NCI-H1105 (cell line): ENCODE data around the gene RAC3.

Source experiments
- DNase-seq: peaks from one replicate; lab custom pipeline; 2025; lab: John Stamatoyannopoulos, UW

Gene RAC3

DNA sequence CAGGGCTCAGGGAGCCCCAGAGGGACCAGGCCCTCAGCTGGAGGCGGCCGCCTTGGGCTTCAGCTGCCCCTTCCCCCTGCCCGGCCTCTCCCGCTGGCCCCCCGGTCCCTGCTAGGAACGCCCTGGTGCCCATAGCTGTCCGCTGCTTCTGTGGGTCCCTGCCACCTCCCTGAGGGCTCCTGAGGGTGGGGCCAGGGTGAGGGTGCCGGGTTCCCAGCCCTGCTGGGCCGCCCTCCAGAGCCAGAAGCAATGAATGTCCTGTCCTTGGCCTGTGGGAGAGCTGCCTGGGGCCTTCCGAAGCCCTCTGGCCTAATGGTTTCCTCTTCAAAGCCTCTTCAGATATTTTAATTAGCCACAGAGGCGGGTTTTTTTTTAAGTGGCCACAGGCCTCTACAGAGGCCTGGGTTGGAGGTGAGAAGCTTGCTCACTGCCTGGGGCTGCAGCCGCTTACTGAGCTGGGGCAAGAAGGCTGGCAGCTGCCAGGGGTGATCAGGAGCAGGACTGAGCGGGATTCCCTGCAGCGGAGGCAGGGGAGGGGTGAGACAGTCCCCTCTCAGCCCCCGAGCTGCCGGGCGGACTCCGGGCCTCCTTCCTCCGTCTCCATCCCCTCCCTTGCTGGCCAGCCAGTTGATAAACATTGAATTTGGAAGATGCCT is 18.7 kb upstream of the RAC3 start:
- DNase-seq = no peak

DNA sequence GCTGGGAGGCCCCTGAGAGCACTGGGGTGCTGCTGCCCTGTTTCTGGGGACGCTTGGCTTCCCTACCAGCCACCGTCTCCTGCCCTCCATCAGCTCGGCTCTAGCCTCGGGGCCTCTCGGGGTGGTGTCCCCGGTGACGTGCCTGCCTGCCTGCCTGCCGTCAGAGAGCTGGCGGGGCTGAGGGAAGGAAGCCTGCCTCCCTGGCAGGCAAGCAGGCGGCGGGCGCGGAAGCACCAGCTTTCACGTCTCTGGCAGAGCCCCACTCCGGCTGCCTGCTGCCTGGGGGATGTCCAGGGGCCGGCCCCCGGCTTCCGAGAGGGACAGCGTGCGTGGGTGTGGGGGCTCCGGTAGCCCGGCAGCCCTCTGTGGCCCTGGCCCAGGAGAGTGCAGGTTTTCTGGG is 18.1 kb upstream of the RAC3 start:
- DNase-seq = no peak

DNA sequence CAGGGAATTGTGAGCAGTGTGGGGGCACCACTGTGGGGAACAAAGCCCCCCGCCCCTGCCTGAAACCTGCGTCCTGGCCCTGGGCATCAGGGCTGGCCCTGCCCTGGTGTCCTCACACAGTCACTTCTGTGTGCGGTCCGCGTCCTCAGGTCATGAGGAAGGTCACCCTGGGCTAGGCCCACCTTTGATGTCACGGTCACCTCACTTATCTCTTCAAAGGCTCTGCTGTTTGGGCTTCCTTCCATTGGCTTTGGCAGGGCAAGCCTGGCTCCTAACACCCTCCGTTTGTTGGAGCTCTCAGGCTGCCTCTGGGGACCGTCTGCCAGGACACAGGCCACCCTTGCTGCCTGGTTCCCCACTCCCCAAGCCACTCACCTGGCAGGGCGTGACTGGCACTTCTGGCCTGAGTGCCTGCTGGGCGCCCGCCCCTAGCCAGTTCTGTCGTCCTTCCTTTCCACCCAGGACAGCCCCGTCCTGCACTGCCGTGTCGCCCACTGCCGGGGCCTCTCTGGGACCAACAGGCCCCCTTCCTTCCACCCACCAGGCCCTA is 17.6 kb upstream of the RAC3 start:
- DNase-seq = no peak

DNA sequence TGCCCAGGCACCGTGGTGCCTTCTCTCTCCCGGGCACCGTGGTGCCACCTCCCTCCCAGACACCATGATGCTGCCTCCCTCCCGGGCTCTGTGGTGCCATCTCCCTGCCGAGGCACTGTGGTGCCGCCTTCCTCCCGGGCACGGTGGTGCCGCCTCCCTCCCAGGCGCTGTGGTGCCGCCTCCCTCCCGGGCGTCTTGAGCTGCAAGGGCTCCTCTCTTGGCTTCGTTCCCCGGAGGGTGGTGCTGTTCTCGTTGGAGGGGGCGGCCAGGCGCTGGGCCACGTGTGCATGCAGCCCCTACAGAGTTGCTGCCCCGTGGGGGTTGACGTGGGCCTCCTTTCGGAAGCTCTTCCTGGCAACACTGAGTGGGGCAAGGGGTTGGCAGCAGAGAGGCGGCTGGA is 17.0 kb upstream of the RAC3 start:
- no peak for DNase-seq

DNA sequence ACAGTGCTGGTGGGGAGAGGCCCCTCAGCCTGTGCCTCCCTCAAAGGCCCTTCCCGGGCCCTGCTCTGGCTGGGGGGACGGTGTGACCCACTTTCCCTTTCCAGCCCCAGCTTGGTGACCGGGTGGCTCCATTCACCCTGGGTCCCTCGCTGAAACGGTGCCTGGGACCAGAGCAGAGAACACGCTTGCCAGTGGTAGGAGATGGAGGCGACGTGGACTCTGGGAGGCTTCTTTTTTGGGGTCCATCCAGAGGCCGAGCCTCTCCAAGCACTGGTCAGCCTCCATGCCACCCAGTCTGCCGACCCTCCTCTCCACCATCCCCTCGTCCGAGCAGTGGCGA is 16.5 kb upstream of the RAC3 start:
- DNase-seq = no peak

DNA sequence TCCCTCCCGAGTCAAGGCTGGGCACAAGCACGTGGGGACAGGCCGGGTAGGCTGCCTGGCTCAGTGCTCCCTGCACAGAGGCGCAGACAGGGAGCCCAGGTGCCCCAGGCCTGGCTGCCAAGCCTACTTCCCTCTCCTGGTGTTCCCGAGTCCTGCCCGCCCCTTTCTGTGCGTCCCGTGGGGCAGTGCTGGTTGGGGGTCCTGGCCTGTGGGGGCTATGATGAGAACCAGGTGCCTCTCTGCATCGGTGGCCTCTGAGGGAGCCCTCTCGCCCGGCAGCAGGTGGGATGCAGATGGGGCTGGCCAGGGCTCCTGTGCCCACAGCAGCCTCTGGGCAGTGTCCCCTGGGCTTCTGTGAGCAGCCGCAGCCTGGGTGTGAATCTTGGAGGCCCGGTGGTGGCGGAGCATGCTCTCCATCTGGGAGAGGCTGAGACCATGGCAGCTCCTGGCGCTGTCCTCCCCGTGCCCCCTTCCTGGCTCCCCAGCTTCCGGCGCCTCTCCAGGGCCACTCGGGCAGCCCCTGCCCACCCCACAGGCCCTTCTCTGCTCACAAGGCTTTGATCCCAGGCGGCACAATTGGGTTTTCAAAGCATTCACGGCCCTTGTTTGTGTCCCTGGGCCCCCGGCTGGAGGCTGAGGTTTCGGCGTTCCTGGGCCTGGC is 16.0 kb upstream of the RAC3 start:
- no peak for DNase-seq

DNA sequence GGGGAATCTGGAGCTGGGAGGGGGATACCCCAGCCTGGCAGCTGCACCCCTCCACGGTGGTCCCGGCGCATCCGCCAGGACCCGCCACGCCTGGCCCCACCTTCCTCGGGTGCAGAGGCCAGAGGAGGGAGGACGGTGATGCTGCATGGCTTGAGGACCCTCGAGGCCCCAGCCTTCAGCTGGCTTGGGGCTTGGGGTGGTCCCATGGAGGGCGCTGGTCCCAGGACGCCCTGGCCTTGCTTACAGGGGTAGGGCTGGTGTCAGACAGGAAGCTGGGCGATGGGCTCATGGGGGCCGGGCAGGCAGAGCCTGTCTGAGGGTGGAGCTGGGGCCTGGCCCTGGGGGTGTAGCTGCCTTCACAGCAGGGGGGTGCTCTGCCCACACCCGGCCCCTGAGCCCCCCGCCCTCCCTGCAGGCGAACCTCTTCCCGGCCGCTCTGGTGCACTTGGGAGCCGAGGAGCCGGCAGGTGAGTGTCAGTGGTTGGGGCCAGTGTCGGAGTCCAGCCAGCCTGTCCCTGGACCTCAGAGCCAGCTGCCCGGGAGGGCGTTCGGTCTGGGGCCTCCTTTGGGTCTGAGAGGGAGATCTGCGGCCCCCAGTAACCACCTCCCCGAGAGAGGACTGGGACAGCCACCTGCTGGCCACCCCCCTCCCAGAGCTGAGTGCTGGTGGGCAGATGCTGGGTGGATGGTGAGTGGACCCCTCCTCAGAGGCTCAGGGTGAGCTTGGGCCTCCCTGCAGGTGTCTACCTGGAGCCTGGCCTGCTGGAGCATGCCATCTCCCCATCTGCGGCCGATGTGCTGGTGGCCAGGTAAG is 15.2 kb upstream of the RAC3 start:
- DNase-seq = no peak

DNA sequence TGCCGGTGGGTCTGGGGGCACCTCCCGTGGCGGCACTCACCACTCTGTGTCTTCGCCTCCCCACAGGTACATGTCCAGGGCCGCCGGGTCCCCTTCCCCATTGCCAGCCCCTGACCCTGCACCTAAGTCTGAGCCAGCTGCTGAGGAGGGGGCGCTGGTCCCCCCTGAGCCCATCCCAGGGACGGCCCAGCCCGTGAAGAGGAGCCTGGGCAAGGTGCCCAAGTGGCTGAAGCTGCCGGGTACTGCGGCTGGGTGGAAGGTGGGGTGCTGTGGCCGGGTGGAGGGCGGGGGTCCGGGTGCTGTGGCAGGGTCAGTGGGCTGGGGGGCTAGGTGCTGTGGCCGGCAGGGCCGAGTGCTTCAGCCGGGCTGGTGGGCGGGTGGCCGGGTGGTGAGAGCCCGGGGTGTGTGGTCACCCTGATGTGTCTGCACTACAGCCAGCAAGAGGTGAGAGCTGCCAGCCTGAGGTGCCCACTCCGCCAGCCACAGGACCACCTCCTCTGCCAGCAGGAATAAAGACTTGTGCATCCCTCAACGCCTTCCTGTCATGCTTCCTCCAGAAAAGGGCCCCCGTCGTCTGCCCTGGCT is 14.5 kb upstream of the RAC3 start:
- DNase-seq = no peak

DNA sequence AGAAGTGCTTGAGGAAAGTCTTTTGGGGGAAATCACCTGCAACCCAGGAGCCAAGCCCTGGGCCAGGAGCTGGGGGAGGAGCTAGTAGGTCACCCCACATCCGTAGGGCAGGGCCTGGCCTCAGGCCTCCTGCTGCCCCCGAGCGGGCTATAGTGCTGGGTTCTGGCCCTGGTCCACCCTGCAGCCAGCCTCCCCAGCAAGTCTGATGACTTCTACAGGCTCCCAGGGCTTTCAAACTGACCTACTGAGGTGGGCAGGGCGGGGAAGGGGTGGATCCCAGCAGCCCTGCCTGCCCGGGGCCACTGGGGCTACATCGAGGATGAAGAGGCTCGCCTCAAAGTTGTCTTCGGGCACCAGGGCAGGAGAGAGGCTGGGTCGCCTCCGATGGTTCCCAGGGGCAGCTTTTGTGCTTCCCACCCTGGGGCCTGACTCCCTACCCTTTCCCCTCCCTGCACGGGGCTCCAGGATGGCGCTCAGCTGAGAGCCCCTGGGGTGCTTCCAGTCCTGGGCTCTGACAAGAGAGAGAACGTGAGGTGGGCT is 13.8 kb upstream of the RAC3 start:
- no peak for DNase-seq

DNA sequence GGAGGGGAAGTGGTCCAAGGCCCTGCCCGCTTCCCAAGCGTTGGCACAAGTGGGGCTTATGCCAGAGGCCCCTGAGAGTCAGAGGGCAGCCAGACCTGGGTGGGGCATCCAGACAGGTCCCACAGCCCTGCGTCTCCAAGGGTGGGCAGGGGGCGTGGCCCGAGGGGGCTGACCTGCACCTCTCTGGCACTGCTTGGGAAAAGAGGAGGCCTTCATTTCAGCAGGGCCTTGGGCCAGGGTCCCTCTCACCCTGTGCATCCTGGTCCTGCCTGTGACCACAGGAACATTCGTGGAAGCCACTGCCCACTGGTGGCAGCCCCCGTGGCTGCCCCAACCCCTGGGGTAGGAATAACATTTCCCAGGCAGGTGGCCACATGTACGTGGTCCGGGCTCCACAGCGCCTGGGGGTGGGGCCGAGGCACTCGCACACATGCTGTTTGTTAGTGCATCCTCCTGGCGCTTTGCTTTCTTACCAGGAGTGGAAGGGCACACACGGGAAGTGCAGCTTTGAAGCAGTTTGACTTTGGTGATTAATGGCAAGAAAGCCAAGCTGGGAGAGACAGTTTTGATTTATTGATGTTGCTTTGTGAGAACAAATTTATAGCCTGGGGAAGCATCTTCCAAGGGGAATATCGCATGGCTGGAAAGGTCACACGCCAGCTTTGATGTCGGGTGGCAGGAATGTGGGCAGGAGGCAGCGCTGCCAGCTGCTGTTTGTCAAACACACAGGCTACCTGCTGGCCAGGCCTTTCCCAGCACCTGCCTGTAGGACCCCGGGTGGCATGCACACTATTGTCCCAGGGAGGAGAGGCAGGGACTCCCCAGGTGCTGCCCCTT is 13.1 kb upstream of the RAC3 start:
- DNase-seq = no peak

DNA sequence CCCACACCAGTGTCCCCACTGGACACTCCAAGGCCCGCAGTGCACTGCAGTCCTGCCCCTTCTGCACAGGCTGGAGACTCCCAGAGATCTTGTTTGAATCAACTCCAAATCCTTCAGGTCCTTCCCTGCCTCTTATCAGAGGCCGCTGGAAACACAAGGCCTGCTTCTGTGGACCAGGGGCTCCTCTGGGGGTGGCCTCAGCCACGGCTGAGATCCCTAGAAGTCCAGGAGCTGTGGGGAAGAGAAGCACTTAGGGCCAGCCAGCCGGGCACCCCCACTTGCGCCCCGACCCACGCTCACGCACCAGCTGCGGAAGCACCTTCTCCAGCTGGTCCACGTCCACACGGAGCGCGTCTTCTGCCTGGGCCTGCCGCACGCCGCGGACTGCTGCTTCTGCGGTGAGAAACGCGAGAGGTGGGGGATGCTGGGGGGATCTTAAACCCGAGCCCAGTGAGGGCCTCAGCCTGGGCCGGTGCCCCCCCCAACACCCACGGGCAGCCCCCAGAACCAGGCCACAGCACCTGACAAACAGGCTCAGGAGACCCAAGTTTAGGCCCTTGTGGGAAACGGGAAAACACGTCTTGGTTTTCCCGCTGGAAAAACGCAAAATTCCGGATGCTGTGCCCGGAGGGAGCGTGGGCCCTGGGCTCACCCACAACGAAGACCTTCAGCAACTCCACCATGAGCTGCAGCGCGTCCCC is 12.3 kb upstream of the RAC3 start:
- no peak for DNase-seq

DNA sequence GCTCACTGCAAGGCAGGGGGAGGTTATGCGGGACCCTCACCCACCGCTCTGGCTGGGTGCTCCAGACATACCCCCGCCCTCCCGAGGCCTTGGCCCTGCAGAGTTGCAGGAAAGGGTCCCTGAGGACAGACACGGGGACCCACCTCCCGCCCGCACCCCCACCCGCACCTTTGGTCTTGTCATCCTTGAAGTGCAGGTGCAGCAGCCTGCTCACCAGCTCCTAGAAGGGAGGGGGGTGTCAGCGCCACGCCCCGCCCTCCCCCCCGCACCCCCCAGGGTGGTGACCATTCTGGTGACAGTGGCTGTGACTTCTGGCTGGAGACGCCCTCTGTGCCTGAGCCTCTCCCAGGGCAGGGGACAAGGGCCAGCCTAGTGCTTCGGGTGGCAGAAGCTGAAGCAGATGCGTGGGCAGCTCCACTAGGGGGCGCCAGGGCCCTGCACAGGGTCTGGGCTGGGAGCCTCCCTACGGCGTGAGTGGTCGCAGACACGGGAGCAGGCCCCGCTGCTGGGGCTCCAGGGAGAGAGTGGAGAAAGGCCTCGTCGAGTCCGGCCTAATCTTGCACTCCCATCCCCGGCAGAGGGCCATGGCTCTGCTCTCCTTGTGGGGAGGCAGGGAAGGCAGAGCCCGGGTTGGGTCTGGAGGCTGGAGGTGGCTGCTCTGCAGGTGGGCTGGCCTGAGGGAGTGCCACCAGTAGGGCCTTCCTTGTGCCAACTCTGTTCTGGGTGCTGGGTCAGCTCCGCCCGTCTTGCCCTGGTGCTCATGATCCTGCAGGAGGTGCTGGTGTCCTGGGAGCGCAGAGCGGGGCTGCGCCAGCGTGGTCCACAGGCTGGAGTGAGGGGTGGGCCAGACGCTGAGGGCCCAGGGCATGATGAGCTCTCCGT is 11.5 kb upstream of the RAC3 start:
- DNase-seq = peak; percentile 23

DNA sequence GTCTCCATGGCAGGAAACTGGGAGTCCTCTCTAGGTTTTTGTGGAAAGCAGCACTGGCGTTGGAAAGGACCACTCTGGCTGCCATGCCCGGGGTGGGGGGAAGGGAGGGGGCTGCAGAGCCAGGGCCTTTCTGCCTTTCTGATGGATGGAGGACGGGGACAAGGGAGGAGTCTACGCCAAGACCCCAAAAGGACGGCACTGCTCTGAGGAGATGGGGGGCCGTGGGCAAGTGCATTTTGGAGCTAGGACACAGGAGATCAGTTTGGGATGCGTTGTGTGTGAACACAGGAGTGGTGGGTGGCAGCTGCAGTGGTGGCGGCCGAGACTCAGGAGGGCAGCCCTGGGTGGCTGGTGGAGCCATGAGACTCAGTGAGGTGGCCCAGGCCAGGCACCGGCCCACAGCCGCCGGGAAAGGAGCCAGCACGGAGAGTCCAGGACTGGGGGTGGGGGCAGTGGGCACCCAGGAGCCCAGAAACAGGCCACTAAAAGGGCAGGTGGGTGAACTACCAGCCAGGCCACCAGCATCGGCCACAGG is 10.8 kb upstream of the RAC3 start:
- DNase-seq = no peak

DNA sequence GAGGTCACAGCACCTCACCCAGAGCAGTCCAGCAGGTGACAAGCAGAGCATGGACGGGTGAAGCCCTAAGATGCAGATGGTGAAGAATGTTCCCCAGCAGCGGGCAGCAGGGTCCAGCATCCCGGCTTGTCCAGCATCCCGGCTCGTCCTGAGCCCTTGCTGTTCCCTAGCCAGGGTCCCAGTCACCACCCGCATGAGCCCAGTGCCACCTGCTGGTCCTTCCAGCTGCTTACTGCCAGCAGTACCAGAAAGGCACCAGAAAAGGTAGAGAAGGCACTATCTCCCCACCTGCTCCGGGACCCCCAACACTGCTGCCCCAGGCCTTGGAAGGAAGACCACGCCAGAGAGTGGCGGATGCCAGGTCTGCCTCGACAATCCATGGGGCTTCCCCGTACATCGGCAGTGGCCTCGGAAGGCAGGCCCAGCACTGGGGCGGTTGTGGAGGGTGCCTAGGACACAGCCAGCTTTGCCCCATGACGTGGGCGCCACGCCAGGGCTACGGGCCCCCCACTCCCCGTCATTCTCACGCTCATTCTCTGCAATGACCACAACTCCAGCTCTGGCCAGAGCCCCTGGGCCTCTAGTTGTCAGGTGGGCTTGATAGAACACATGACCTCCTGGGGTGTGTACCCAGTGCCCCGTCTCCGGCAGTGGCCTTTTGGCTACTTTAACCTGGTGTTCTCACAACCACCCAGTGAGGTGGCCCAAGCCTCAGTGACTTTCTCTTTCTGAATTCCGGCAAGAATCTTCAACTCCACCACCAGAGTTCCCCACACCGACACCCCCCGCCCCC is 10.2 kb upstream of the RAC3 start:
- DNase-seq = no peak

DNA sequence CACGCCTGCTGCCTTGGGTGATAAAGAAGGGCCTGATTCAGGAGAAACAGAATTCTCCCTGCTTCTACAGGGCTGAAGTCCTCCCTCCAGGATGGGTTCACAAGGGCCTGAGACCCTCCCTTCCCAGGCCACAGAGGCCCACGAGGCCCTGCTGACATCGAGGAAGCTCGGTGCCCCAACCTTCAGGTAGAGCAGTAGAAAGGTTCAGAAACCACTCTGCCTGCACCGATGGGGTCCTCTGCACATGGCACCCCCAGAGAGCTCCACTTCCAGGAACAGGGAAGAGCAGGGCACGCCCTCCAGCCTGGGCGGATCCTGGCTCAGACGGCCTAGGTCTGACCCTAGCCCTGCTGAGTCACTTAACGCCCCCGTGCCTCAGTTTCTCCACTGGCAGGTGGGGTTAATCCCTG is 9.6 kb upstream of the RAC3 start:
- DNase-seq = no peak

DNA sequence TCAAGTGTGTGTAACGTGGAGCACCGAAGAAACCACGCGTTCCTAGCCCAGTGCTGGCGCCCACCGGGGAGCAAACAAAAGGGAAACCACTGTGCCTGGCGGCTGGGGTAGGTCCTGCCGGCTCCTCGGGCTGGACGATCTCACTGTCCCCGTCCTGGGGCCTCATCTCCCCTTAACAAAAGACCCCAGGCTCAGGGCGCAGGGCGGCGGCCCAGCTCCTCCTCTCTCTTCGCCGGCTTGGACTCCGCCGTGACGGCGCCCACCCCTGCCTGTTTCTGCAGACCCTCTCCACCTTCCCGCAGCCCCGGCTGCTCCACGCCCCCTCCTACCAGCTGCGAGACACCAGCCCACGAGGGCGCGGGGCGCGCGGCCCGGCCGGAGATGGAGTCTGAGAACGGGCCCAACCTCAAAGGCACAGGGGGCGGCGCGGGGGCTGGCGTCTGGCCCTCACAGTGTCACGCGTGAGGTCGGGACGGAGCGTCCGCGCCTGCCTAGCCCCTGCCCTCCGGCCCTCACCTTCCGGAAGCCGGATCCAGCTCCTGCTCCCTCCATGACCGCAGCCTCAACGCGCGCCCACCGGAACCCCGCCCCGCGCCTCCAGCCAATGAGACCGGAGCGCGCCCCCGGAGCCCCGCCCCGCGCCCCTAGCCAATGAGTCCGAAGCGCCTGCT is 9.0 kb upstream of the RAC3 start, which contains the start of gene CENPX:
Gene CENPX, minus strand, starts transcription at position 569 of the 671 bp plus-strand sequence. Its CDS starts 17 bp downstream, at position 552.
- DNase-seq = no peak

DNA sequence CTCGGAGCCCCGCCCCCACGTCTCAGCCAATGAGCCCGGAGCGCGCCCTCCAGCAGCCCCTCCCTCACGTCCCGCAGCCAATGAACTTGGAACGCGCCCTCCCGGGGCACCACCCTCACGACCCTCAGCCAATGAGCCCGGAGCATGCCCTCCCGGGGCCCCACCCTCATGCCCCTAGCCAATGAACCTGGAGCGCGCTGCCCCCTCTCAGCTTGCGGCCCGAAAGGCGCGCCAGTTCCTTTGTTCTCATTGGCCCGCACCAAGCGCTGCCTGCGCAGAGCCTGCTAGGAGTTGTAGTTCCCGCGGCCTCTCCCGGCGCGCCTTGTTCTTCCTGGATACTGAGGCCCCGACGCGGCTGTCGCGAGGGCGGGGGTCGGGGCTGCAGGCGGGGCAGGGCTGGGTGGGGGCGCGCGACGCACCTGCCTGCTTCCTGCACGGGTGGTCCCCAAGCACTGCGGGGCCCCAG is 8.5 kb upstream of the RAC3 start, which contains the start of gene LRRC45:
Gene LRRC45, plus strand, starts transcription at position 325 of the 466 bp plus-strand sequence. CDS start 339 bp downstream, outside the sequence.
- DNase-seq = peak; percentile 98
